Measurements from ENCODE around the gene SNX10. TPM values are rescaled to one million over a fixed set of nuclear protein-coding genes. Genes with fewer than 3 reads are reported as not detected.

Gene SNX10
- total RNA-seq, 4 donors from 2014 or later, result 0.87 to 5.2 (median 2.0) TPM

DNA sequence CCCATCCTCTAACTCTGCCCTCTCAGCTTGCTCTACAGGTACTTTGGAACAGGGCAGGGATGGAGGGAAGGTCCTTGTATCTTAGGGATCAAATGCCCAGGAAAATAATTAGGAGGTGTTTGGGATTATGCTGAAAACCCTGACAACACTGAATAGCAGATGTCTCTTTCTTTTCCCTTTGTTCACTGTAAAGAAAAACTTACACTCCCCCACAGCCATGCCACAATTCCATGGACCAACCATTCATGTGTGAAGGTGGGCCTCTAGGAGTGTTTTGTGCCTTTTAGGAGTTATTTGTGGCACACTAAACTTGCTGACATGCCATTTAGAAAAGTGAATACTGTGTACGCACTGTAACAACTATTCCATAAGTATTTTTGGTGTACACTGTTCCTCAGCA is 108.1 kb downstream of the SNX10 start:
- H3K4me3 ChIP-seq, result peak overlapping the region; percentile 76
- H3K27ac ChIP-seq, result no peak overlapping the region

DNA sequence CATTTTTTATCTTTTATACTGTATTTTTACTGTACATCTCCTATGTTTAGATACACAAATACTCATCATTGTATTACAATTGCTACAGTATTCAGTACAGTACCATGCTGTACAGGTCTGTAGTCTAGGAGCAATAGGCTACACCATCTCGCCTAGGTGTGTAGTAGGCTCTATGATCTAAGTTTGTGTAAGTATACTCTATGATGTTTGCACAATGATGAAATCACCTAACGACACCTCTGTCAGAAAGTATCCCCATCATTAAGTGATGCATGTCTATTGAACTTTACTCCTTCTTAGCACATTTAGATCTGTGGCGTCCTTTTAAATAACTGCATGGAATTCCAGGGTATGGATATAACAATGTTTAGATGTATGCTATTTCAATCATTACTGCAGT is 112.0 kb downstream of the SNX10 start:
- Histone ChIP-seq H3K4me3 (no peak overlapping the region), H3K27ac (no peak overlapping the region), H3K4me1 (peaks cover 8% of the 10 kb centered on the region), H3K9me3 (no peaks in the 10 kb centered on the region), H3K36me3 (no peaks in the 10 kb centered on the region), H3K27me3 (no peaks in the 10 kb centered on the region)
- no peak for DNase-seq (ENCODE audit: low spot score in 2 of 2)
- TF ChIP-seq POLR2AphosphoS5 (IDR thresholded peaks at IDR 0.05), result no peak
- TF ChIP-seq, protein P1, sequence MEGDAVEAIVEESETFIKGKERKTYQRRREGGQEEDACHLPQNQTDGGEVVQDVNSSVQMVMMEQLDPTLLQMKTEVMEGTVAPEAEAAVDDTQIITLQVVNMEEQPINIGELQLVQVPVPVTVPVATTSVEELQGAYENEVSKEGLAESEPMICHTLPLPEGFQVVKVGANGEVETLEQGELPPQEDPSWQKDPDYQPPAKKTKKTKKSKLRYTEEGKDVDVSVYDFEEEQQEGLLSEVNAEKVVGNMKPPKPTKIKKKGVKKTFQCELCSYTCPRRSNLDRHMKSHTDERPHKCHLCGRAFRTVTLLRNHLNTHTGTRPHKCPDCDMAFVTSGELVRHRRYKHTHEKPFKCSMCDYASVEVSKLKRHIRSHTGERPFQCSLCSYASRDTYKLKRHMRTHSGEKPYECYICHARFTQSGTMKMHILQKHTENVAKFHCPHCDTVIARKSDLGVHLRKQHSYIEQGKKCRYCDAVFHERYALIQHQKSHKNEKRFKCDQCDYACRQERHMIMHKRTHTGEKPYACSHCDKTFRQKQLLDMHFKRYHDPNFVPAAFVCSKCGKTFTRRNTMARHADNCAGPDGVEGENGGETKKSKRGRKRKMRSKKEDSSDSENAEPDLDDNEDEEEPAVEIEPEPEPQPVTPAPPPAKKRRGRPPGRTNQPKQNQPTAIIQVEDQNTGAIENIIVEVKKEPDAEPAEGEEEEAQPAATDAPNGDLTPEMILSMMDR (IDR thresholded peaks at IDR 0.05), result no peak
- no peak for TF ChIP-seq EP300 (IDR thresholded peaks at IDR 0.05)
- TF ChIP-seq POLR2A (IDR thresholded peaks at IDR 0.05), result no peak
- WGBS, result 91% methylated on average over 3 of the region's 3 CpGs

More for the DNA sequence above, 108.1 kb downstream of the SNX10 start:
- H3K9me3 ChIP-seq, result no peaks in the 10 kb centered on the region
- H3K4me1 ChIP-seq, result peaks cover 21% of the 10 kb centered on the region
- WGBS, result 100% methylated on average over 1 of the region's 1 CpG
- DNase-seq (ENCODE audit: low spot score in 2 of 2), result no peak
- no peaks in the 10 kb centered on the region for H3K27me3 ChIP-seq
- H3K36me3 ChIP-seq, result no peaks in the 10 kb centered on the region
- TF ChIP-seq, protein P1 (IDR thresholded peaks at IDR 0.05), result no peak
- no peak for TF ChIP-seq POLR2AphosphoS5 (IDR thresholded peaks at IDR 0.05)
- no peak for TF ChIP-seq EP300 (IDR thresholded peaks at IDR 0.05)
- no peak for TF ChIP-seq POLR2A (IDR thresholded peaks at IDR 0.05)

DNA sequence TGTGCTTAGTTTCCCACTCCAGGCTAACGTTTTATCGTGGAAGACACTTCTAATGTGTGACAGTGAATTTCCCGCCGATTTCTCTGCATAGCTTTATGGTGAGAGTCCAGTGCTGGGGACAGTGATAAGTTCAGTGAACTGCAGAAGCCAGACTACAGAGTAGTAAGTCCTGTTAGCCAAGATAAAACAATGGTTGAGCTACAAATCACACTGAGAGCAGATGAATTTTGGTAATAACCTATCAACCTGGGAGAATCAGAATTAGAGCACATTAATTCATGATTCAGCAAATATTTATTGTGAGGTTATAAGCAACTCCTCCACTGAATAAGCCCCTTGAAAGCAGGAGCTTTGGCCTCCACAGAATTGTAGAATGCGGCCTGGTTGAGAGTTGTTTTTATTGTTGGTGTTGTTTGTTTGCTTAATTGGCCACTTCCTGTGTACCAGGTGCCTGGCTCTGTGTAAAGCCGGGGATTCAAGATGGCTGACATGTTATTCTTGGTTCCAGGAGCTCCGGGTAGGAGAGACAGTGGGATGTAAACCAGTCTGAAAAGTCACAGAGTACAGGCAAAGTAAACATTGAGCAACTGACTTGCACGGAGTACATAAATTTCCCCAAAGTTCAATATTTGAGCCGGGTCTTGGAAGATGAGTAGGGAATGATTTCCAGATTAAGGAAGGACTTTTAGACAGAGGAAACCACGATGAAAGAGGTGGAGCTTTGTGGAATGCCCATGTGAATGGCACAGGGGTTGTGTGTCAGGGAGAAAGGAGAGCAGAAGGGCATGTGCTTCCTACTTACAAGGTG is 112.7 kb downstream of the SNX10 start:
- 89% methylated on average over 10 of the region's 10 CpGs for WGBS
- Histone ChIP-seq H3K27ac (no peak overlapping the region), H3K4me3 (no peak overlapping the region), H3K27me3 (no peaks in the 10 kb centered on the region), H3K4me1 (peaks cover 6% of the 10 kb centered on the region), H3K36me3 (no peaks in the 10 kb centered on the region), H3K9me3 (no peaks in the 10 kb centered on the region)
- no peak for DNase-seq (ENCODE audit: low spot score in 2 of 2)
- TF ChIP-seq POLR2A (IDR thresholded peaks at IDR 0.05), result no peak
- no peak for TF ChIP-seq POLR2AphosphoS5 (IDR thresholded peaks at IDR 0.05)
- TF ChIP-seq EP300 (IDR thresholded peaks at IDR 0.05), result no peak

DNA sequence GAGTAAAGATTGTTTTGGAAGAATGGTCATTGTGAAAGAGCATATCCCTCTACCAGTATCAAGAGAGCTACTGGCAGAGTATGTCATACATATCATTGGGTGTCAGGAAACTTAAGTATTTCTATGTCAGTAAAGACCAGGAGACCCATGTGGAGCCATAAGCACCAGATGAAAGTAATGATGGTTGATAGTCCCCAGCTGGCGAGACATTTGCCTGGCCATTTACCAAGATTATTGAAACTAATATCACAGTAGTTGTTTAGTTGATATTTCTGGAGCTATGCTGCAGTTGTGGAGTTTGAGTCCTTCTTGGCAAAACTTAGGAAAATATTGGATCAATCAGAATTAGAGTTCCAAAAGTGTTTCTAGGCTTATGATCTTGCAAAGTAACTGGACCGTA is 114.8 kb downstream of the SNX10 start:
- H3K4me1 ChIP-seq, result no peaks in the 10 kb centered on the region
- no peak for DNase-seq (ENCODE audit: low spot score in 2 of 2)
- WGBS, result 92% methylated on average over 2 of the region's 2 CpGs
- no peak overlapping the region for H3K4me3 ChIP-seq
- no peaks in the 10 kb centered on the region for H3K27me3 ChIP-seq
- no peaks in the 10 kb centered on the region for H3K36me3 ChIP-seq
- H3K9me3 ChIP-seq, result no peaks in the 10 kb centered on the region
- TF ChIP-seq EP300 (IDR thresholded peaks at IDR 0.05), result no peak
- H3K27ac ChIP-seq, result no peak overlapping the region

DNA sequence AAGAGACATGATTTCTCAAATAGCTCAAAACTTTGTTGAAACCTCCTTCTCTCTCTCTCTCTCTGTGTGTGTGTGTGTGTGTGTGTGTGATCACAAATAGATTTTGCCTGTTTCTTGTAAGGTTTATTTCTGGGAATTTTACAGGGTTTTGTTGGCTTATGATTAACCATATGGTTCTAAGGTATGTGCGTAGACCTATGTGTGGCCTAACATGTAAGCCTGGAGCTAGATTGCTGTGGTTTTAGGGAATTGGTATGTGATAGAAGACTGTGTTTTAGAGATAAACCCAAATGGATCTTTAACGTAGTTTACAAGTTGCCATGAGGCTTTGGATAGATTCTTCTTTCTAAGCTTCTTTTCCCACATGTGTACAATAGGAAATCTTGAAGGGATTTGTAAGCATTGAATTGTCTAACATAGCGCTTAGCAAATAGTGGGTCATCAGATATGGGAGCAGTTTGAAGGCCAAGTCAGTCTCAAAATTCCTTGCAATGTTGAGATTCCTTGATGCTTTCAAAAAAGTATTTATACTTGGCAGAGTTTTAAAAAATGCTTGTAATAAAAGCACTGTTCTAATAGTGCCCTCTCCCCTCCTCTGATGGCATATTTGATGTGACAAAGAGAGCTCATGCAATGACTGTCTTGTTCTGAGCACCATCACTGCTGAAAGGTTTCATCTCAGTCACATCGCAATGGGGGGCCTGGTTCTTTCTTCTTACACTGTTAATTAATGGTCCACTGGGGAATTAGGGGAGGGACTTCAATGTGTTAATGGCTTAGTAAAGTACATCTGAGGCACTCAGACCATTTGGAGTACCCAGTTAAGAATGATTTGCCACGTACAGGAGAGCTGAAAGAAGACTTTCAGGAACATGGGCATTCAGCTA is 118.2 kb downstream of the SNX10 start:
- Histone ChIP-seq H3K4me3 (no peak overlapping the region), H3K27me3 (no peaks in the 10 kb centered on the region), H3K27ac (no peak overlapping the region), H3K9me3 (no peaks in the 10 kb centered on the region), H3K36me3 (no peaks in the 10 kb centered on the region), H3K4me1 (no peaks in the 10 kb centered on the region)
- WGBS, result 88% methylated on average over 5 of the region's 5 CpGs
- no peak for DNase-seq (ENCODE audit: low spot score in 2 of 2)
- TF ChIP-seq POLR2A (IDR thresholded peaks at IDR 0.05) (no peak), POLR2AphosphoS5 (IDR thresholded peaks at IDR 0.05) (no peak), EP300 (IDR thresholded peaks at IDR 0.05) (no peak)
- TF ChIP-seq, protein P1 (IDR thresholded peaks at IDR 0.05), result no peak

Measured in suprapubic skin (tissue), 4 donors.